GM21576 (cell line): ENCODE data around the gene DDX10.
A peak's percentile ranks its signal among the peaks of the same experiment; 100 is the strongest.

Experiments
- ATAC-seq: cut with Tn5 transposase; IDR thresholded peaks from one replicate; pipeline ENCODE4 v1.9.1; 2021; ENCODE audit warnings: mild to moderate bottlenecking, moderate library complexity; ENCODE audit not compliant: unreplicated experiment

Gene DDX10

GRCh38 chr11:108931168-108931567 lies 266.3 kb downstream of the DDX10 start:
- no peak for ATAC-seq

GRCh38 chr11:108933630-108934029 lies 268.8 kb downstream of the DDX10 start:
- ATAC-seq = no peak

- ATAC-seq = no peak
Observed at GRCh38 chr11:108934289-108934688, 269.4 kb downstream of the DDX10 start.

GRCh38 chr11:108934696-108935095 lies 269.8 kb downstream of the DDX10 start:
- ATAC-seq = no peak

- no peak for ATAC-seq
Observed at GRCh38 chr11:108937746-108938145, 272.9 kb downstream of the DDX10 start.

- no peak for ATAC-seq
Observed at GRCh38 chr11:108938604-108939003, 273.7 kb downstream of the DDX10 start.

- no peak for ATAC-seq
Observed at GRCh38 chr11:108939135-108939534, 274.3 kb downstream of the DDX10 start.

- no peak for ATAC-seq
Observed at GRCh38 chr11:108943853-108944252, 279.0 kb downstream of the DDX10 start.

GRCh38 chr11:108944471-108945178 lies 279.8 kb downstream of the DDX10 start:
- ATAC-seq = peak; percentile 58

- ATAC-seq = peak; percentile 19
Observed at GRCh38 chr11:108945341-108945740, 280.5 kb downstream of the DDX10 start.

GRCh38 chr11:108947654-108948570 lies 283.0 kb downstream of the DDX10 start:
- no peak for ATAC-seq

GRCh38 chr11:108958368-108959104 lies 293.7 kb downstream of the DDX10 start:
- no peak for ATAC-seq

- ATAC-seq = no peak
Observed at GRCh38 chr11:108959105-108959761, 294.4 kb downstream of the DDX10 start.

GRCh38 chr11:108959874-108960273 lies 295.0 kb downstream of the DDX10 start:
- no peak for ATAC-seq

- ATAC-seq = no peak
Observed at GRCh38 chr11:108960501-108960900, 295.6 kb downstream of the DDX10 start.

GRCh38 chr11:108961095-108961494 lies 296.2 kb downstream of the DDX10 start:
- no peak for ATAC-seq

- ATAC-seq = no peak
Observed at GRCh38 chr11:108963118-108963517, 298.2 kb downstream of the DDX10 start.

- ATAC-seq = no peak
Observed at GRCh38 chr11:108965306-108966001, 300.6 kb downstream of the DDX10 start.

- no peak for ATAC-seq
Observed at GRCh38 chr11:108966206-108966605, 301.3 kb downstream of the DDX10 start.

- no peak for ATAC-seq
Observed at GRCh38 chr11:108966978-108967377, 302.1 kb downstream of the DDX10 start.
